NCI-H187 treated with DMSO at 0.1 percent for 48 hours (cell line): ENCODE measurements around the gene SAA1.
"Not testable (repeated sequence)": the region's sequence is repeated elsewhere in the genome, so short reads cannot be mapped to it uniquely, and the experiment has no call there.

ENCODE experiments used
- DNase-seq: peaks from one replicate; lab custom pipeline; 2025; lab: John Stamatoyannopoulos, UW

SAA1 gene

DNA sequence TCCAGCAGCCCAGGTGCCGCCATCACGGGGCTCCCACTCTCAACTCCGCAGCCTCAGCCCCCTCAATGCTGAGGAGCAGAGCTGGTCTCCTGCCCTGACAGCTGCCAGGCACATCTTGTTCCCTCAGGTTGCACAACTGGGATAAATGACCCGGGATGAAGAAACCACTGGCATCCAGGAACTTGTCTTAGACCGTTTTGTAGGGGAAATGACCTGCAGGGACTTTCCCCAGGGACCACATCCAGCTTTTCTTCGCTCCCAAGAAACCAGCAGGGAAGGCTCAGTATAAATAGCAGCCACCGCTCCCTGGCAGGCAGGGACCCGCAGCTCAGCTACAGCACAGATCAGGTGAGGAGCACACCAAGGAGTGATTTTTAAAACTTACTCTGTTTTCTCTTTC lies at the start of gene SAA1:
TSS of gene SAA1 (plus strand) at position 316 of the 400 bp plus-strand sequence. CDS start 624 bp downstream, outside the sequence.
- no peak for DNase-seq

DNA sequence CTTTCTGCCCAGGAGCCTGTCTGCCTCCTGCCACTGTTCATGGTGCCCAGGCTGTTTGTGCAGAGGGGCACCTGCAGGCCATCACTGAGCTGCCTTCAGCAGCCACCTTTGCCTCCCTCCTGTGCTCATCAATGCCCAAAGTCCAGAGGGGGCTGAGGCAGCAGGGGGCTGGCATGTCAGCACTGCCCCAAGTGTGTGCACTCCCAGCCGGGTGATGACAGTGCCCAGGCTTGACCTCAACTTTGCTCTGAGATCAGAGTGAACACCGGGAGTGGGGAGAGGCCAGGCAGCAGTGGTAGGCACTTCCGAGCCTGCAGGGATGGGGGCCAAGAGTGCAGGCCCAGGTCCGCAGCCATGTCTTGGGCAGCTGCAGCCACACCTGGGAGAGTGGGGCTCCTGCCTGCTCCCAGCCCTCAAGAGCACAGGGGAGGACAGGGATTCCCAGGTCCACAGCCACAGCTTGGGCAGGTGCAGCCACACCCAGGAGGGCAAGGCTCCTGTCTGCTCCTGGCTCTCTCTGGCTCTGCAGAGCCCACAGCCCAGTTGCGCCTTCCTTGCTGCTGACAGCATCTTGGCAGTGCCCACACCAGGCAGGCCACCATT lies 44.7 kb upstream of the SAA1 start:
- no peak for DNase-seq

- DNase-seq = no peak
These were observed 43.1 kb upstream of the SAA1 start for GRCh38 chr11:18222814-18223421.

- no peak for DNase-seq
These were observed 42.3 kb upstream of the SAA1 start for GRCh38 chr11:18223591-18224387.

- DNase-seq = no peak
These were observed 40.2 kb upstream of the SAA1 start for GRCh38 chr11:18225913-18226312.

DNA sequence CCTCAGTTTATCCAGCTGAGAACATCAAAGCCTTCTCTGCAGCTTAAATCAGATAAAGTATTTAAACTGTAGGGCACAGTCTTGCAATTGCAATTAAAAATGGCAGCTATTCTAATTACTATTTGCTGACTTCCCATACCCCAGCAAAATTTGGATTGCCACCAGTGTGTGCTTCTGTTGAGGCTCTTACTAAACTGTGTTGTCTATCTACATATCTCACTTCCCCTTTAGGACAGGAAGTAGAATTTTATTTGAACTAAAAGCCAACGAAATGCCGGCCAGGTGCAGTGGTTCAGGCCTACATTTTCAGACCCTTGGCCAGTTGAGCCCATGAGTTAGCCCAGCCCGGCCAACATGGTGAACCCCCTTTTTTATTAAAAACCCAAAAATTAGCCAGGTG lies 36.6 kb upstream of the SAA1 start:
- no peak for DNase-seq

DNA sequence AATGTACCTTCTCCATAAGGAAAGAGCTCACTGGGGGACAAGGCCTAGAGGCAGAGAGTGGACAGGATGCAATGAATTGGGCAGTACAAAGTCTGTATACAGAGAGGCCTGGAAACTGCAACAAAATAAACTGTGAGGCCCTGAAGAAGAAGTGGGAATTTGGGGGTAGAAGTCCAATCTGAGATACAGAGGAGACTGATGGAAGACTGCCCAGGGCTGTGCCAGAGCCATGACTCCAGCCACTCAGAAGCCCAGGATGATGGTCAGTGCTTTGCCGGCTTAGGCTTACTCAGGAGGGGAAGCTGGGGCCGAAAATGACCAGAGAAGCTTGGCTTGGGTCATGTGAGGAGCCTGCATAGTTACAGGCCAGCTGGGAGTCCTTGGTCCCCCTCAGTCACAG lies 35.2 kb upstream of the SAA1 start:
- DNase-seq = no peak

DNA sequence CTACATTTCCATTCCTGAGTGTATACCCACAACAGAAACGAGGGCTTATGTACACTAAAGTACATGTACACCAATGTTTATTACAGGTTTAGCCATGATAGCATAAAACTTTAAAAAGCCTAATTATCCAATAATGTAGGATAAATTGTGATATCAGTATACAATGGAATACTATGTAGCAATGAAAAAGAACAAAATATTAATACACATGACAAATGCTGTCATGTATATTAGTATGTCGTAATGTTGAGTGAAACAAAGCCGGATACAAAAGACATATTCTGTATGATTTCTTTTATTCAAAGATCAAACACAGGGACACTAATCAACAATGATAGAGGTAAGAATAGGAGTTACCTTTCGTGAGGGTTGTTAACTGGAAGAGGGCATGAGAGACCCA lies 32.2 kb upstream of the SAA1 start:
- DNase-seq = no peak

DNA sequence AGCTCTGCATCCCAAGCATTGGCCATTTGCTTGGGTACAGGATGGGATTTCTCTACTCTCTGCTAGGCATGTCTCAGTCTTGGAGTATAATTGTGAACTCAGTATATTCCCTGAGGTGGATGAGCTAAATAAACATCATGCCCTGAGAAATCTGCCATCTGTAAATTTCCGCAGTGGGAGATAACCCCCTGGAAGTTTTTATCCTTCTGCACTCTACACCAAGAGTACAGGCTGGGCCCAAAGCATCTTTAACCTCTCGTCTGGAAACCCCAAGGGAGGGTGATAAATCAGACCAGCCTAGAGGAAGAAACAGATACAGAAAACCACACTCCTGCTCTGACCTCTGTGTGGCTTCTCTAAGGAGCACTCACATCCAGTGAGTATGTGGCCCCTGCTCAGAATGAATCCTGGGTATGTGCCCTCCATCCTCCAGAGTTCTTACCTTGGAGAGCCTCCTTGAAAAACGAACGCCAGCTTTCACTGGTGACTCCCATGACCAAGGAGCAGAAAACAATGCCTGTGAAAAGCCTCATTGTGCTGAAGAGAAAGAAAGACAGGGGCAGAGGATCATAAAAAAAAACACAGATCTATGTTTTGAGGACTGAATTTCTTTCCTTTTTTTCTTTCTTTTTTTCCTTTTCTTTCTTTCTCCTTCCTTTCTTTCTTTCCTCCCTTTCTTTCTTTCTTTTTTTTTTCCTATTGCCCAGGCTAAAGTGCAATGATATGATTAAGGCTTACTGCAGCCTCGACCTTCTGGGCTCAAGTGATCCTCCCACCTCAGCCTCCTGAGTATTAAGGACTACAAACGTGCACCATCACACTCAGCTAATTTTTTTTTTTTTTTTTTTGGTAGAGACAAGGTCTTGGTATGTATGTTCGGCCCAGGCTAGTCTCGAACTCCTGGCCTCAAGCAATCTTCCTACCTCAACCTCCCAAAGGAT lies 30.4 kb upstream of the SAA1 start:
- peak; percentile 50 for DNase-seq

- no peak for DNase-seq
These were observed 29.3 kb upstream of the SAA1 start, which contains the start of gene SAA4 for GRCh38 chr11:18236664-18237356. Gene SAA4, minus strand, starts transcription at chr11:18236802. Its CDS starts 876 bp downstream, at chr11:18235926.

GRCh38 chr11:18239655-18240054 lies 26.4 kb upstream of the SAA1 start:
- no peak for DNase-seq

GRCh38 chr11:18243783-18244362 lies 22.2 kb upstream of the SAA1 start:
- DNase-seq = peak; percentile 36

- DNase-seq = no peak
These were observed 20.7 kb upstream of the SAA1 start for GRCh38 chr11:18245396-18245795.

DNA sequence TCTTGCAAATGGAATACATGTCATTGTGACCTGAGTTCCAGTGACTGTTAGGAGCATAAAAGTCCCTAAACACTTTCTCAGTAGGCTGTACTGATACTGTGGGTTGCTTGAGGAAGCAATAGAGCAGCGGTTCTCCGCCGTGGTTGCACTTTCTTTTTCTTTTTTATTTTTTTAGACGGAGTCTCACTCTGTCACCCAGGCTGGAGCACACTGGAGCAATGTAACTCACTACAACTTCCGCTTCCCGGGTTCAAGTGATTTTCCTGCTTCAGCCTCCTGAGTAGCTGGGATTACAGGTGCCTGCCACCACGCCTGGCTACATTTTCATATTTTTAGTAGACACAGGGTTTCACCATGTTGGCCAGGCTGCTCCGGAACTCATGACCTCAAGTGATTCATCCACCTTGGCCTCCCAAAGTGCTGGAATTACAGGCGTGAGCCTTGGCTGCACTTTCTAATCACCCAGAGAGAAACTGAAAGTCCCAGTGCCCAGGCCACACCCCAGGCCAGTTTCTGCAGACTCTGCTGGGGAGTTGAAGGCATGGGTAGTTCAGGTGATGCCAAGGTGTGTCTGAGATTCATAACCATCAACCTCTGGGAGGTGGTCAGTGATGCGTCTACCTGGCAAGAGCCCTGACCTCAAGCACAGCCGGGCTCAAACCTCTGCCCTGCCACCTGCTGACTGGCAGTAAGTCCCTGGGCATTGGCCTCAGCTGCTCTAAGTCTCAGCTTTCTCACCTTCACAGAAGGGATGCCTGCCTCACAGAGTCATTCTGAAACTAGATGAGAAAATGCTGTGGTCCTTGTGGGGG lies 19.5 kb upstream of the SAA1 start:
- DNase-seq = not testable (repeated sequence)

GRCh38 chr11:18247191-18247581 lies 18.9 kb upstream of the SAA1 start:
- not testable (repeated sequence) for DNase-seq

GRCh38 chr11:18248561-18248960 lies 17.5 kb upstream of the SAA1 start, which contains the start of gene SAA2:
Gene SAA2, minus strand, starts transcription at chr11:18248668. Its CDS starts 657 bp downstream, at chr11:18248011.
- no peak for DNase-seq

DNA sequence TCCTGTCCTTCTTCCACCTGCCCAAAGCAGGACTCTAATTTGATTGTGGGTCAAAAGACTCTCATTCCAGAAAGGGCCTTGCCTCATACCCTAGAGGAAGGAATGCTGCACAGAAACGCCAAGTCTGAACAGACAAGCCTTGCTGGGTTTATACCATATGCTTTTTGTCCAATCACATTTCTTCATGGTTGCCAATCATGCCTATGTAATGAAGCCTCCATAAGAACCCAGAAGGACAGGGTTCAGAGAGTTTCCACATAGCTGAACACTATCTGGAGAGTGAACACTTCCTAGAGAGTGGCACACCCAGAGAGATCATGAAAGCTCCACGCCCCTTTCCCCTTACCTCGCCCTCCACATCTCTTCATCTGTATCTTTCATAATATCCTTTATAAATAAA lies 12.8 kb upstream of the SAA1 start:
- DNase-seq = no peak

- DNase-seq = no peak
These were observed 12.2 kb upstream of the SAA1 start for GRCh38 chr11:18253778-18254338.

DNA sequence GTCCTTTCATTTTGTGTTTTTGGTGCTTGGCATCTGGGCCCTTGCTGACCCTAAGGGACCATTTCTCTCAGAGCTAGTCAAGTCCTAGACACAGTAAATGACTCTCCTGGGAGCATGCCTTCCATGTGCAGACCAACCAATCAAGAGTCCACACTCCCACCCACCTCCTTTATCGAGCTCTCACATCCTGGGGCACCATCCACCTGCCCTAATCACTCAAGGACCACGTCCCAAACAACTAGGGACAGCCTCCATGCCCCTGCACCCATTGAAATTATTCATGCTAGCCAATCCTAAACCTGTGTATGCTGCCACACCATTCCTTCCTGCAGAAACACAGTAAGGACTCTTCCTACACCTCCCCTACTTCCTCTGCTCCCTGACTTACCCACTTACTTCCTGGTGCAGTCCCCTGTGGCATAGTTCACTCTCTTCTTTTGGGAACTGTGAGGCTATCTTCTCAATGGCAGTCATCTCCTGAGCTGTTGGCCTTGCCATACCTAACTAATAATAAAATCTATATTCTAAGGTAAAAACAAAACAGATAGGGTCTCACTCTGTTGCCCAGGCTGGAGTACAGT lies 11.2 kb upstream of the SAA1 start:
- DNase-seq = no peak
